BLaER1 treated with 17β-estradiol and CSF1 and Interleukin-3, amounts not matched to agents 10 nM and 100 nM (cell line): ENCODE measurements around the gene DTX3L.

Experiments
- H3K27ac ChIP-seq, 11 experiments: shearing (Covaris generic); formaldehyde crosslinking; 2 replicates each; pipeline ENCODE4 v1.8.1; 2022
- H3K27me3 ChIP-seq, 11 experiments: shearing (Covaris generic); formaldehyde crosslinking; 2 replicates each; pipeline ENCODE4 v1.8.1; 2022
- H3K36me3 ChIP-seq, 11 experiments: shearing (Covaris generic); formaldehyde crosslinking; 2 replicates each; pipeline ENCODE4 v1.8.1; 2022
- H3K4me1 ChIP-seq, 10 experiments: shearing (Covaris generic); formaldehyde crosslinking; 2 replicates each; pipeline ENCODE4 v1.8.1; 2022
- H3K4me2 ChIP-seq, 11 experiments: shearing (Covaris generic); formaldehyde crosslinking; 2 replicates each; pipeline ENCODE4 v1.8.1; 2022
- H3K4me3 ChIP-seq, 10 experiments: shearing (Covaris generic); formaldehyde crosslinking; 2 replicates each; pipeline ENCODE4 v1.8.1; 2022
- H3K9ac ChIP-seq, 11 experiments: shearing (Covaris generic); formaldehyde crosslinking; 2 replicates each; pipeline ENCODE4 v1.8.1; 2022
- H3K9me3 ChIP-seq, 11 experiments: shearing (Covaris generic); formaldehyde crosslinking; replicated peaks in 1 of 11; 2 replicates each; pipeline ENCODE4 v1.8.1; 2022
- H4K20me1 ChIP-seq, 11 experiments: shearing (Covaris generic); formaldehyde crosslinking; 2 replicates each; pipeline ENCODE4 v1.8.1; 2022
- Cebpa-rat ChIP-seq, 11 experiments: shearing (Covaris generic); IDR thresholded peaks; 2 replicates each; pipeline ENCODE4 v1.8.1; 2022

DTX3L gene

DNA sequence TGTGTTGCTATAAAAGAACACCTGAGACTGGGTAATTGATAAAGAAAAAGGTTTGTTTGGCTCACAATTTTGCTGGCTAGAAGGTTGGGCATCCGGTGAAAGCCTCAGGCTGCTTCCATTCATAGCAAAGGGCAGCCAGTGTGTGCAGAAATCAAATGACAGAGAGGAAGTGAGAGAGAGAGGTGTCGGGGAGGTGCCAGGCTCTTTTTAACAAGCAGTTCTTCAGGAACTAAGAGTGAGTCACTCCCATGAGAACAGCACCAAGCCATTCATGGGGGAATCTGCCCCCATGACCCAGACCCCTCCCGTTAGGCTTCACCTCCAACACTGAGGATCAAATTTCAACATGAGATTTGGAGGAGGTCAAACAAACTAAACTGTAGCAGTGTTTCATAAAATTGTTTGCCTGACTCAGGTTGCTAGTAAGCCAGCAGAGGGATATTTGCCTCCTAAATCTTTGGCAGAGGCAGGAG is 8.8 kb downstream of the DTX3L start:
- Histone ChIP-seq H3K27me3 (no peaks in the 10 kb centered on the region), H3K27ac (peak overlapping the region; percentile 2 to 56 (median 36); a peak in 17 of 22 replicates), H3K4me3 (no peak overlapping the region), H3K4me1 (peaks cover 65 to 83% (median 70%) of the 10 kb centered on the region in 10 experiments), H4K20me1 (peaks cover 0 to 11% (median 0%) of the 10 kb centered on the region in 11 experiments; a peak in 1 of 22 replicates), H3K9me3 (no peaks in the 10 kb centered on the region), H3K4me2 (peak overlapping the region; percentile 40 to 96 (median 64)), H3K36me3 (peaks cover 41 to 63% (median 52%) of the 10 kb centered on the region in 11 experiments), H3K9ac (peak overlapping the region in 1 of 11 experiments; percentile 19; a peak in 1 of 22 replicates)
- TF ChIP-seq Cebpa-rat (IDR thresholded peaks at IDR 0.05), result no peak

DNA sequence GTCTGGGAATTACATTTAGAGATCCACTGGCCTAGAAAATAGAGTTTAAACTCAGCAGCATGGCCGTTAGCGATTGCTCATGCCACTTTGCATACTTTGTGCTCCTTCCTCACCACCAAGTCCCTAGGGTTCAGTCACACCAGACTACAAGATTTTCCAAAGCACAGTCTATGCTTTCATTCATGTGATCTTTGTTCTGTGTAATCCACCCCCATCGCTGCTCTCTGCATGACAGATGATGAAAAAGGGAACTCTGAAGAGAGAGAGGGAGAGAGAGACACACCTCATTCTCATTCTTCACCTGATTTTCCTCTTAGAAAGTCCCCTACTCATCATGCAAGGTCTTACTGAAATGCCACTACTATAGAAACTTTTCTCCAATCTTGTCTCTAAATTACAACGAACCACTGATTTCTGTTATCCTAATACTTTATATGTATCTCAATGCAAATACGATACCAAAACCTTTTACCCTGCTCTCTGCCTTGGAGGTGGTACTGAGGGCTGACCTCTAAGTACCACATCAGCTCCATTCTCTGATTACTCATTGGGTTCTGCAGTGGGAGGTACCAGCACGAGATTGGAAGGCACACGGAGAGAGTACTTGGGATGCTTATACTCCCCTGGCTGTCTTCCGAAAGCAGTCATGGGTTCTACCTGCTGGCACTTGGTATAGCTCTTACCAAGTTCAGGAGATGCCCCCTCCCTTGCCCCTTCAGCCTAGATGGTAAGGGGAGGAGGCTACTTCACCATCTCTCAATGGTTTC is 12.2 kb downstream of the DTX3L start:
- Histone ChIP-seq H3K27ac (peak overlapping the region in 10 of 11 experiments; percentile 89 to 96 (median 90); a peak in 21 of 22 replicates), H3K36me3 (peaks cover 13 to 33% (median 25%) of the 10 kb centered on the region in 11 experiments), H3K4me1 (peaks cover 51 to 70% (median 65%) of the 10 kb centered on the region in 10 experiments), H3K9ac (peak overlapping the region in 9 of 11 experiments; percentile 11 to 93 (median 85); a peak in 15 of 22 replicates), H3K4me2 (peak overlapping the region; percentile 75 to 96 (median 87)), H3K27me3 (no peaks in the 10 kb centered on the region), H4K20me1 (no peaks in the 10 kb centered on the region; a peak in 1 of 22 replicates), H3K4me3 (peak overlapping the region in 5 of 10 experiments; percentile 4 to 78 (median 72); a peak in 6 of 20 replicates), H3K9me3 (peaks cover 6 to 11% (median 9%) of the 10 kb centered on the region in 11 experiments)
- peak in 1 of 11 experiments; percentile 38; a peak in 1 of 22 replicates for TF ChIP-seq Cebpa-rat (IDR thresholded peaks at IDR 0.05)

DNA sequence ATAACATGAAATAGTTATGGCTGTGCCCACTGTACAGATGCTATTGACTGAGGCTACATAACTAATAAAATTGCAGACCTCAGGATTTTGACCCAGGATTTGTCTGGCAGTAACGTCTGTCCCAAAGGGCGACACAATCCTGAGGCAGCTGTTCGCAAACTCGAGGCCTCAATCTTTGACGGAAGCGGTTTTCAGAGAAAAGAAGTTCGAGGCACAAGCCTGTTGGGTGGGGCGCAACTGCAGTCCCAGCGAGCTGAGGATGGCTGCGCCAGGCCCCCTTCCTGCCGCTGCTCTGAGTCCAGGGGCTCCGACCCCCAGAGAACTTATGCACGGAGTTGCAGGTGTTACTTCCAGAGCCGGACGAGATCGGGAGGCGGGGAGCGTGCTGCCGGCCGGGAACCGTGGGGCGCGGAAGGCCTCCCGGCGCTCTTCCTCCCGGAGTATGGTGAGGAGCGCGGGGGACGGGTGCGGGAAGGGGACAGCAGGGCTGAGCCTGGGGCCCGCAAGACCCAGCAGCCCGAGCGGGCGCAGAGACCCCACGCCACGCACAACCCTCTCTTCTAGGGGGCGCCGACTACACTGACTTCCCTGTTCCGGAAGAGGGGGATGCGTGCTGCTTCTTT is 13.4 kb downstream of the DTX3L start, which contains the start of gene PARP15:
PARP15 (plus strand) TSS at position 242 of the 623 bp plus-strand sequence; CDS start at position 260, 18 bp downstream.
- Histone ChIP-seq H3K9ac (peak within 1 kb of the TSS; percentile 85 to 93 (median 90)), H3K27me3 (no peaks in the 10 kb centered on the region), H3K27ac (peak within 1 kb of the TSS; percentile 86 to 96 (median 90))

DNA sequence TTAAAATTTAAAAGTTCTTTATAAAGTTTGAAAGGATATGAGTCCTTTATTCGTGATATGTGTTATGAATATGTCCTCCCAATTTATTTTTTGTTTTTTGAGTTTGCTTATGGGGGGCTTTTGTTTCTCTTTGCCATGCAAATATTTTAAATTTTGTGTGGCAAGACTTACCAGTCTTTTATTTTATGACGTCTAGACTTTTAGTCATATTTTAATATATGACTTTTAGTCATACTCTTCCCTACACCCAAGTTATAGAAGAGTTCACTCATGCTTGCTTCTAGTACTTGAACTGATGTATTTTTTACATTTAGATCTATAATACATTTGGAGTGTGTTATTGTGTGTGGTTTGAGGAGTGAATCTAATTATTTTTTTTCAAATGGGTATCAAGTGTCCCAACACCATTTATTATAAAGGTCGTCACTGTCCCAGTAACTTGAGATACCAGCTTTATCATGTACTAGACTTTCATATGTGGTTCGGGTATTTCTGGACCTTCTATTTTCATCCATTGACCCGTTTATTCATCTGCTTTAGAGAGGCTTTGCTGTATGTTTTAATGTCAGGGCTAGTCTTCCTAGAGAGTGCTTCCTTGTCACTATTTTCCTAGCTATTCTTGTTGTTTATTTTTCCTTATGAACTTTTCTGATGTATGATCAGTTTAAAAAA is 14.1 kb downstream of the DTX3L start:
- Histone ChIP-seq H3K27ac (peak overlapping the region; percentile 86 to 96 (median 90)), H3K9ac (peak overlapping the region; percentile 85 to 93 (median 90)), H3K36me3 (peaks cover 17 to 37% (median 27%) of the 10 kb centered on the region in 11 experiments; a peak in 21 of 22 replicates), H3K4me3 (peak overlapping the region; percentile 69 to 86 (median 76)), H3K9me3 (peaks cover 25 to 30% (median 27%) of the 10 kb centered on the region in 11 experiments), H3K4me2 (peak overlapping the region; percentile 75 to 96 (median 87)), H3K4me1 (peaks cover 41 to 59% (median 54%) of the 10 kb centered on the region in 10 experiments), H4K20me1 (no peaks in the 10 kb centered on the region; a peak in 1 of 22 replicates), H3K27me3 (no peaks in the 10 kb centered on the region)
- no peak for TF ChIP-seq Cebpa-rat (IDR thresholded peaks at IDR 0.05)

More for the DNA sequence above, 13.4 kb downstream of the DTX3L start, which contains the start of gene PARP15:
- TF ChIP-seq Cebpa-rat (IDR thresholded peaks at IDR 0.05), result no peak
- Histone ChIP-seq H3K4me2 (peak within 1 kb of the TSS; percentile 75 to 96 (median 87)), H4K20me1 (no peaks in the 10 kb centered on the region; a peak in 1 of 22 replicates), H3K36me3 (peaks cover 13 to 33% (median 23%) of the 10 kb centered on the region in 11 experiments), H3K4me3 (peak within 1 kb of the TSS; percentile 69 to 86 (median 76)), H3K9me3 (peaks cover 18 to 23% (median 21%) of the 10 kb centered on the region in 11 experiments), H3K4me1 (peaks cover 48 to 66% (median 61%) of the 10 kb centered on the region in 10 experiments)

DNA sequence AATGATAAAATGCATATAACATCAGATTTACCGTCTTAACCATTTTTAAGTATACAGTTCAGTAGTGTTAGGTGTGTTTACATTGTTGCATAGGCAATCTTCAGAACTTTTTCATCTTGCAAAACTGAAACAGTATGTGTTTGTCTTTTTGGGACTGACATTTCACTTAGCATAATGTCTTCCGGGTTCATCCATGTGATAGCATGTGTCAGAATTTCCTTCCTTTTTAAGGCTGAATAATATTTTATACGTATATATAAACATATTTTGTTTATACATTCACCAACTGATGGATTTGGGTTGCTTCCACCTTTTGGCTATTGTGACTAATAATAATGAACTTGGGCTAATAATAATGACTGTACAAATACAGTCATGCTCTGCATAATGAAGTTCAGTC is 16.3 kb downstream of the DTX3L start:
- Histone ChIP-seq H3K4me3 (no peak overlapping the region), H3K27me3 (no peaks in the 10 kb centered on the region), H3K4me2 (no peak overlapping the region), H3K9ac (no peak overlapping the region), H3K36me3 (peaks cover 21 to 50% (median 37%) of the 10 kb centered on the region in 11 experiments; a peak in 20 of 22 replicates), H3K4me1 (peaks cover 19 to 36% (median 31%) of the 10 kb centered on the region in 10 experiments), H3K9me3 (peaks cover 34 to 51% (median 48%) of the 10 kb centered on the region in 11 experiments), H3K27ac (no peak overlapping the region), H4K20me1 (no peaks in the 10 kb centered on the region)
- no peak for TF ChIP-seq Cebpa-rat (IDR thresholded peaks at IDR 0.05)

DNA sequence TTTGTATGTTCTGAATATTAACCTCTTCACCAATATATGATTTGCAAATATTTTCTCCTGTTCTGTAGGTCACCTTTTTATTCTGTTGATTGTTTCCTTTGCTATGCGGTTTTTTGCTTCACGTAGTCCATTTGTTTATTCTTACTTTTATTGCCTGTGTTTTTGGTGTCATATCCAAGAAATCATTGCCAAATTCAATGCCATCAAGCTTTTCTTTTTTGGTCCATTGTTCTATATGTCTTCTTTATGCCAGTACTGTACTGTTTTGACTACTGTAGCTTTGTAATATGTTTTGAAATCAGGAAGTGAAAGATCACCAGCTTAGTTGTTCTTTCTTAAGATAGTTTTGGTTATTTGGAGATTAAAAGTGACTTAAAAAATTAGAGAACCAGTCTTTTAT is 17.5 kb downstream of the DTX3L start:
- TF ChIP-seq Cebpa-rat (IDR thresholded peaks at IDR 0.05), result no peak
- Histone ChIP-seq H3K36me3 (peaks cover 21 to 52% (median 38%) of the 10 kb centered on the region in 11 experiments; a peak in 20 of 22 replicates), H3K9me3 (peaks cover 34 to 54% (median 49%) of the 10 kb centered on the region in 11 experiments), H3K4me2 (no peak overlapping the region), H3K4me3 (no peak overlapping the region; a peak in 1 of 20 replicates), H3K27ac (no peak overlapping the region), H4K20me1 (no peaks in the 10 kb centered on the region), H3K4me1 (peaks cover 8 to 25% (median 20%) of the 10 kb centered on the region in 10 experiments), H3K27me3 (no peaks in the 10 kb centered on the region), H3K9ac (no peak overlapping the region)

DNA sequence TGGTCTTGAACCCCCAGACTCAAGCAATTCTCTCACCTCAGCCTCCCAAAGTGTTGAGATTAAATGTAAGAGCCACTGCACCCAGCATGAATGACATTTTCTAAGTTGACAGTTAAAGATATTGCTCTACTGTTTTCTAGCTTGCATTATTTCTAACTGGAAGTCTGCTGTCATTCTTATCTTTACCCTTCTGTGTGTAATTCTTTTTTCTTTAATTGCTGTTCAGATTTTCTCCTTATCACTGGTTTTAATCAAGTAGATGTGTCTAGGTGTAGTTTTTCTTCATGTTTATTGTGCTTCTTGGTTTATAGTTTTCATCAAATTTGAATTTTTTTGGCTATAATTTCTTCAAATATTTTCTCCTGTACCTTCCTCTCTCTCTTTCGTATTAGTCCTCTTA is 18.3 kb downstream of the DTX3L start:
- H3K4me1 ChIP-seq, result peaks cover under 1 to 17% (median 12%) of the 10 kb centered on the region in 10 experiments; a peak in 16 of 20 replicates
- H3K27ac ChIP-seq, result no peak overlapping the region
- H3K4me3 ChIP-seq, result peak overlapping the region in 1 of 10 experiments; percentile 22; a peak in 2 of 20 replicates
- H3K4me2 ChIP-seq, result no peak overlapping the region
- H3K36me3 ChIP-seq, result peaks cover 21 to 52% (median 38%) of the 10 kb centered on the region in 11 experiments; a peak in 20 of 22 replicates
- peaks cover 34 to 54% (median 49%) of the 10 kb centered on the region in 11 experiments for H3K9me3 ChIP-seq
- H3K27me3 ChIP-seq, result no peaks in the 10 kb centered on the region
- TF ChIP-seq Cebpa-rat (IDR thresholded peaks at IDR 0.05), result no peak
- no peaks in the 10 kb centered on the region for H4K20me1 ChIP-seq
- H3K9ac ChIP-seq, result no peak overlapping the region

DNA sequence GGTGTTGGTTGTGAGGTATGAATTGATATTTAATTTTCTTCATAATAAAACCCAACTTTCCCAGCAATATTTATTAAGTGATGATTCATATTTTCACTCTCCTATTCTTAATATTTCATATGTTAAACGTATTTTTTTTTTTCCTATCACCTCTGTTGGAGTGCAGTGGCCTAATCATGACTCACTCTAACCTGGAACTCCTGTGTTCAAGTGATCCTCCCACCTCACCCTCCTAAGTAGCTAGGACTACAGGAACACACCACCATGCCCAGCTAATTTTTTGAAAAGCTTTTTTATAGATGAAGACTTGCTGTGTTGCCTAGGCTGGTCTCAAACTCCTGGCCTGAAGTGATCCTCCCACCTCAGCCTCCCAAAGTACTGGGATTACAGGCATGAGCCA is 22.0 kb downstream of the DTX3L start:
- H3K4me3 ChIP-seq, result no peak overlapping the region
- H3K27me3 ChIP-seq, result no peaks in the 10 kb centered on the region
- H3K9ac ChIP-seq, result no peak overlapping the region
- peaks cover 21 to 47% (median 38%) of the 10 kb centered on the region in 11 experiments; a peak in 20 of 22 replicates for H3K36me3 ChIP-seq
- no peak for TF ChIP-seq Cebpa-rat (IDR thresholded peaks at IDR 0.05)
- peaks cover 30 to 56% (median 43%) of the 10 kb centered on the region in 11 experiments for H3K9me3 ChIP-seq
- H3K27ac ChIP-seq, result no peak overlapping the region
- no peak overlapping the region for H3K4me2 ChIP-seq
- no peaks in the 10 kb centered on the region for H4K20me1 ChIP-seq
- H3K4me1 ChIP-seq, result peaks cover 0 to 17% (median 9%) of the 10 kb centered on the region in 10 experiments; a peak in 12 of 20 replicates
